ENCODE results near the gene MR1. TPM values are rescaled to one million over a fixed set of nuclear protein-coding genes. Genes with fewer than 3 reads are reported as not detected.

MR1 gene
- total RNA-seq, 4 donors from 2014 or later, result 9.1 to 21.8 (median 13.8) TPM

GRCh38 chr1:181104042-181104789 is 70.4 kb downstream of the MR1 start:
- no peaks in the 10 kb centered on the region for H3K27me3 ChIP-seq
- no peaks in the 10 kb centered on the region for H3K36me3 ChIP-seq
- no peak for DNase-seq
- intact Hi-C loops (cut with DNase I), result no loop called here
- peaks cover 30 to 85% (median 36%) of the 10 kb centered on the region in 3 donors for H3K4me1 ChIP-seq
- peak overlapping the region; percentile 68 to 77 (median 72) for H3K4me3 ChIP-seq
- TF ChIP-seq POLR2A (IDR thresholded peaks at IDR 0.05), result no peak
- TF ChIP-seq, protein P1, sequence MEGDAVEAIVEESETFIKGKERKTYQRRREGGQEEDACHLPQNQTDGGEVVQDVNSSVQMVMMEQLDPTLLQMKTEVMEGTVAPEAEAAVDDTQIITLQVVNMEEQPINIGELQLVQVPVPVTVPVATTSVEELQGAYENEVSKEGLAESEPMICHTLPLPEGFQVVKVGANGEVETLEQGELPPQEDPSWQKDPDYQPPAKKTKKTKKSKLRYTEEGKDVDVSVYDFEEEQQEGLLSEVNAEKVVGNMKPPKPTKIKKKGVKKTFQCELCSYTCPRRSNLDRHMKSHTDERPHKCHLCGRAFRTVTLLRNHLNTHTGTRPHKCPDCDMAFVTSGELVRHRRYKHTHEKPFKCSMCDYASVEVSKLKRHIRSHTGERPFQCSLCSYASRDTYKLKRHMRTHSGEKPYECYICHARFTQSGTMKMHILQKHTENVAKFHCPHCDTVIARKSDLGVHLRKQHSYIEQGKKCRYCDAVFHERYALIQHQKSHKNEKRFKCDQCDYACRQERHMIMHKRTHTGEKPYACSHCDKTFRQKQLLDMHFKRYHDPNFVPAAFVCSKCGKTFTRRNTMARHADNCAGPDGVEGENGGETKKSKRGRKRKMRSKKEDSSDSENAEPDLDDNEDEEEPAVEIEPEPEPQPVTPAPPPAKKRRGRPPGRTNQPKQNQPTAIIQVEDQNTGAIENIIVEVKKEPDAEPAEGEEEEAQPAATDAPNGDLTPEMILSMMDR (IDR thresholded peaks at IDR 0.05), result peak in 3 of 6 experiments; percentile 30 to 33 (median 32)
- H3K9me3 ChIP-seq, result no peaks in the 10 kb centered on the region
- 36 to 46% methylated on average over 11 to 14 of the region's 17 CpGs for WGBS, 2 donors
- H3K27ac ChIP-seq, result peak overlapping the region; percentile 88 to 94 (median 91)

- DNase-seq, result no peak
- Histone ChIP-seq H3K4me3 (peak overlapping the region; percentile 68 to 77 (median 72)), H3K27me3 (no peaks in the 10 kb centered on the region), H3K36me3 (no peaks in the 10 kb centered on the region), H3K4me1 (peaks cover 27 to 79% (median 33%) of the 10 kb centered on the region in 3 donors), H3K27ac (peak overlapping the region; percentile 88 to 94 (median 91)), H3K9me3 (no peaks in the 10 kb centered on the region)
- WGBS, 2 donors, result 3% methylated on average over 6 of the region's 28 CpGs; no CpG with 5 or more reads in 1 of the 2 donors
- intact Hi-C loops (cut with DNase I), result no loop called here
- TF ChIP-seq POLR2A (IDR thresholded peaks at IDR 0.05), result no peak
- TF ChIP-seq, protein P1 (IDR thresholded peaks at IDR 0.05), result peak in 4 of 6 experiments; percentile 1 to 60 (median 4)
Observed at GRCh38 chr1:181104790-181105133, 71.0 kb downstream of the MR1 start.

DNA sequence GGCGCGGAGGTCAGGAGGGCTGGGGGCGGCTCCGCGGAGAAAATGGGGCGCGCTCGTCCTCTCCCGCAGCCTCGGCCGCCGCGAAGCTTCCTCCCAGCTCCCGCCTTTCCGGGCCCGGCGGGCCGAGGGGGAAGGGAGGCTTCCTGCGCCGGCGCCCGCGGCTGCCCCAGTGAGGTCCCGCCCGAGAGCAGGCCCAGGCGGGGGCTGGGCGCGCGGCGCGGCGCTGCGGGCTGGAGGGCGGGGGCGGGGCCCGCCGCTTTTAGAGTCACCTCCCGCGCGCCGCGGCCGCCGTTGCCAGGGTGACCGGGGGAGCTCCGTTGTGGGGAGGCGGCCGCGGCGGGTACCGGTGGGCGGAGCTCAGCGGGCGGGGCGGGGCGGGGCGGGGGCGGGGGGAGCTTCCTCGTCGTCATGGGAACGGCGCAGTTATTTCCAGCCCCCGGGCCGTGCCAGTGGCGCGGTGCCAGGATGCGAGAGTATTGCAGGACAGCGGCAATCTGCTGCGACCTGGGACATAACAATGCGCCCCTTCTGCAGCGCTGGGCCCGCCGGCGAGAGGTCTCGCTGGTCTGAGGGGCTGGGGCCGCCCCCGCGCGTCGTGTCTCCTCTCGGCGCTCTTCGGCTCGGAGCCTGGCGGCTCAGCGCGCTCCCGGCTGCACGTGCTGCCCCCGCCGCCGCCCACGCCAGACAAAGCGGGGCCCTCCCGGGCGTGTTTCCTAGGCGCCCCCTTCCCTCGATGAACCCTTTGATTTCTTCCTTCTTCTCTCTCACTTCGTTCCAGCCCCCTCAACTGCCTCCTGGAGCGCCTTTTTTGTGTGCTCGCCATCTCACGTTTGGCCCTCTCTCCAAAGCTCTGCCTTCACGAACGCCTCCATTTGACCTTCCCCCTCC is 71.6 kb downstream of the MR1 start:
- DNase-seq, result peak; percentile 56
- Histone ChIP-seq H3K36me3 (no peaks in the 10 kb centered on the region), H3K9me3 (no peaks in the 10 kb centered on the region), H3K27me3 (no peaks in the 10 kb centered on the region), H3K4me1 (peaks cover 21 to 78% (median 27%) of the 10 kb centered on the region in 3 donors), H3K4me3 (peak overlapping the region; percentile 68 to 77 (median 72)), H3K27ac (peak overlapping the region; percentile 88 to 94 (median 91))
- 4 to 6% methylated on average over 24 to 32 of the region's 104 CpGs for WGBS, 2 donors
- intact Hi-C loops (cut with DNase I), result no loop called here
- peak in 3 of 4 donors; percentile 49 to 88 (median 80) for TF ChIP-seq POLR2A (IDR thresholded peaks at IDR 0.05)
- TF ChIP-seq, protein P1 (IDR thresholded peaks at IDR 0.05), result no peak

DNA sequence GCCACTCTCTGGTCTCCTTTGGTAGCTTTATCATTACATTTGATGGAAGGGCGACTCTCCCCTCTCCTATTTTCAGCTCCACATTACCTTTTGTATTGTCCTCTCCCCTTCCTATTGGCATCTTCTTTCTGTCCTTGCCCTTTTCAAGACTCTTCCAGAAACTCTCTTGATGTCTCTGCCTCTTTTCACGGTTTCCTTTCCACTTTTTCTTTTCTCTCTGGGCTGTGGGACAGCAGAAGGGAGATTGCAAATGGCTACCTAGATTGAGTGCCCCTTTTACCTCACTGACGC is 72.2 kb downstream of the MR1 start:
- no peaks in the 10 kb centered on the region for H3K9me3 ChIP-seq
- H3K27me3 ChIP-seq, result no peaks in the 10 kb centered on the region
- peak overlapping the region in 3 of 4 donors; percentile 70 to 77 (median 74) for H3K4me3 ChIP-seq
- DNase-seq, result no peak
- intact Hi-C loops (cut with DNase I), result no loop called here
- H3K27ac ChIP-seq, result peak overlapping the region in 3 of 4 donors; percentile 12 to 91 (median 39)
- TF ChIP-seq, protein P1 (IDR thresholded peaks at IDR 0.05), result no peak
- no peak for TF ChIP-seq POLR2A (IDR thresholded peaks at IDR 0.05)
- H3K36me3 ChIP-seq, result no peaks in the 10 kb centered on the region
- WGBS, 2 donors, result 64 to 73% methylated on average over 3 of the region's 3 CpGs
- peaks cover 19 to 78% (median 24%) of the 10 kb centered on the region in 3 donors for H3K4me1 ChIP-seq

GRCh38 chr1:181106479-181106878 is 72.7 kb downstream of the MR1 start:
- H3K27ac ChIP-seq, result peak overlapping the region in 2 of 4 donors; percentile 10 to 91
- H3K4me1 ChIP-seq, result peaks cover 22 to 79% (median 24%) of the 10 kb centered on the region in 3 donors
- WGBS, 2 donors, result 54 to 64% methylated on average over 6 of the region's 6 CpGs
- intact Hi-C loops (cut with DNase I), result no loop called here
- H3K27me3 ChIP-seq, result no peaks in the 10 kb centered on the region
- H3K9me3 ChIP-seq, result no peaks in the 10 kb centered on the region
- TF ChIP-seq, protein P1 (IDR thresholded peaks at IDR 0.05), result no peak
- no peak for TF ChIP-seq POLR2A (IDR thresholded peaks at IDR 0.05)
- no peaks in the 10 kb centered on the region for H3K36me3 ChIP-seq
- no peak overlapping the region for H3K4me3 ChIP-seq
- DNase-seq, result no peak
